ENCODE data around the gene ANAPC1.
A peak's percentile ranks its signal among the peaks of the same experiment; 100 is the strongest.

Gene ANAPC1

GRCh38 chr2:111930409-111930808 lies 46.4 kb upstream of the ANAPC1 start:
- TF ChIP-seq EZH2 (IDR thresholded peaks at IDR 0.05; ENCODE audit: borderline replicate concordance, low read depth, low read length, severe bottlenecking) (no peak), CTCF (IDR thresholded peaks at IDR 0.05; ENCODE audit: borderline replicate concordance, extremely low read depth, low read length, poor library complexity, severe bottlenecking) (no peak)
- H3K27ac ChIP-seq (ENCODE audit: low read length) = no peak overlapping the region
- H3K9me3 ChIP-seq (ENCODE audit: insufficient read depth, low read length, severe bottlenecking) = no peaks in the 10 kb centered on the region
- ATAC-seq (ENCODE audit: insufficient read depth, low read depth) (no peak), DNase-seq (no peak)
- no peaks in the 10 kb centered on the region for H3K79me2 ChIP-seq (ENCODE audit: insufficient read depth, low read length)
- H3K4me1 ChIP-seq (ENCODE audit: insufficient read depth, low read length) = no peaks in the 10 kb centered on the region
- no peak overlapping the region for H3K4me3 ChIP-seq (ENCODE audit: low read depth in 1 of 2, low read length in 2 of 2)
- H3K4me2 ChIP-seq (ENCODE audit: insufficient read depth, low read length) = no peak overlapping the region
- H2AFZ ChIP-seq (ENCODE audit: low read depth, low read length) = no peak overlapping the region
- H4K20me1 ChIP-seq (ENCODE audit: insufficient read depth, low read length) = no peaks in the 10 kb centered on the region
- no peaks in the 10 kb centered on the region for H3K27me3 ChIP-seq (ENCODE audit: insufficient read depth, low read length, poor library complexity)
- H3K36me3 ChIP-seq (ENCODE audit: insufficient read depth, low read length) = no peaks in the 10 kb centered on the region
- no peak overlapping the region for H3K9ac ChIP-seq (ENCODE audit: low read depth, low read length)

GRCh38 chr2:111927723-111928122 lies 43.7 kb upstream of the ANAPC1 start:
- no peak for TF ChIP-seq EZH2 (IDR thresholded peaks at IDR 0.05; ENCODE audit: borderline replicate concordance, low read depth, low read length, severe bottlenecking)
- TF ChIP-seq CTCF (IDR thresholded peaks at IDR 0.05; ENCODE audit: borderline replicate concordance, extremely low read depth, low read length, poor library complexity, severe bottlenecking) = no peak

GRCh38 chr2:111924617-111925107 lies 40.7 kb upstream of the ANAPC1 start:
- no peaks in the 10 kb centered on the region for H4K20me1 ChIP-seq (ENCODE audit: insufficient read depth, low read length)
- H3K79me2 ChIP-seq (ENCODE audit: insufficient read depth, low read length) = no peaks in the 10 kb centered on the region
- H2AFZ ChIP-seq (ENCODE audit: low read depth, low read length) = peak overlapping the region; percentile 19; the same call in 1 of the 2 replicates
- H3K4me1 ChIP-seq (ENCODE audit: insufficient read depth, low read length) = no peaks in the 10 kb centered on the region
- no peak overlapping the region for H3K9ac ChIP-seq (ENCODE audit: low read depth, low read length)
- H3K36me3 ChIP-seq (ENCODE audit: insufficient read depth, low read length) = no peaks in the 10 kb centered on the region
- H3K9me3 ChIP-seq (ENCODE audit: insufficient read depth, low read length, severe bottlenecking) = no peaks in the 10 kb centered on the region
- TF ChIP-seq CTCF (IDR thresholded peaks at IDR 0.05; ENCODE audit: borderline replicate concordance, extremely low read depth, low read length, poor library complexity, severe bottlenecking) (no peak), EZH2 (IDR thresholded peaks at IDR 0.05; ENCODE audit: borderline replicate concordance, low read depth, low read length, severe bottlenecking) (no peak)
- no peak overlapping the region for H3K27ac ChIP-seq (ENCODE audit: low read length)
- no peak overlapping the region for H3K4me3 ChIP-seq (ENCODE audit: low read depth in 1 of 2, low read length in 2 of 2)
- H3K27me3 ChIP-seq (ENCODE audit: insufficient read depth, low read length, poor library complexity) = no peaks in the 10 kb centered on the region
- DNase-seq (no peak), ATAC-seq (ENCODE audit: insufficient read depth, low read depth) (no peak)
- no peak overlapping the region for H3K4me2 ChIP-seq (ENCODE audit: insufficient read depth, low read length)

More at GRCh38 chr2:111927723-111928122, 43.7 kb upstream of the ANAPC1 start:
- H4K20me1 ChIP-seq (ENCODE audit: insufficient read depth, low read length) = no peaks in the 10 kb centered on the region
- DNase-seq (no peak), ATAC-seq (ENCODE audit: insufficient read depth, low read depth) (no peak)
- no peaks in the 10 kb centered on the region for H3K4me1 ChIP-seq (ENCODE audit: insufficient read depth, low read length)
- H3K36me3 ChIP-seq (ENCODE audit: insufficient read depth, low read length) = no peaks in the 10 kb centered on the region
- H3K9ac ChIP-seq (ENCODE audit: low read depth, low read length) = no peak overlapping the region
- no peak overlapping the region for H2AFZ ChIP-seq (ENCODE audit: low read depth, low read length)
- no peak overlapping the region for H3K4me3 ChIP-seq (ENCODE audit: low read depth in 1 of 2, low read length in 2 of 2)
- H3K27ac ChIP-seq (ENCODE audit: low read length) = no peak overlapping the region
- no peaks in the 10 kb centered on the region for H3K9me3 ChIP-seq (ENCODE audit: insufficient read depth, low read length, severe bottlenecking)
- no peak overlapping the region for H3K4me2 ChIP-seq (ENCODE audit: insufficient read depth, low read length)
- H3K27me3 ChIP-seq (ENCODE audit: insufficient read depth, low read length, poor library complexity) = no peaks in the 10 kb centered on the region
- H3K79me2 ChIP-seq (ENCODE audit: insufficient read depth, low read length) = no peaks in the 10 kb centered on the region
